HepG2 (cell line): Measurements from ENCODE around the gene ANKS6. TPM values are rescaled to one million over a fixed set of nuclear protein-coding genes. Genes with fewer than 3 reads are reported as not detected.

Source experiments
- ATAC-seq: fragments of 200-7000 bp; cut with Tn5 transposase; 3 replicates; pipeline ENCODE4 v1.9.1; 2020; ENCODE audit warnings: mild to moderate bottlenecking, moderate library complexity
- BruUV-seq: library from RNA; stranded (reverse); fragments of 400-500 nt; replicated peaks from 2 replicates; lab custom pipeline; 2021; lab: Mats Ljungman, UMichigan
- CTCF ChIA-PET: fragments of 300-600 bp; formaldehyde crosslinking; extraction: SDS; loops from one replicate; lab custom pipeline; 2021; ENCODE audit warnings: low total read pairs, inconsistent platforms, low intra/inter-chr PET ratio; lab: Yijun Ruan, JAX
- POLR2A ChIA-PET: fragments of 350-600 bp; sonication (Branson Sonifier 250); formaldehyde crosslinking; loops from one replicate; lab custom pipeline; 2020; ENCODE audit warnings: antibody characterized with exemption, inconsistent platforms; lab: Yijun Ruan, JAX
- DNase-seq: peaks from one replicate; pipeline ENCODE4 v3.0.0-alpha.2; 2015; ENCODE audit warnings: low spot score
- FAIRE-seq: peaks from 3 replicates; lab custom pipeline; 2011; peaks lifted over from hg19 to GRCh38; lab: Jason Lieb, UNC
- H2AFZ ChIP-seq: one replicate; pipeline ENCODE4 v1.6.1; 2011; ENCODE audit warnings: low read length, inconsistent platforms
- H3K27ac ChIP-seq: fragments of 300-600 bp; 3 replicates; pipeline ENCODE4 v1.8.0; 2011; ENCODE audit warnings: mixed run types, mild to moderate bottlenecking, mixed read lengths, low read length, inconsistent platforms; ENCODE audit not compliant: insufficient read depth; ENCODE audit errors: extremely low read length
- H3K27me3 ChIP-seq, 2 experiments: fragments of 200-600 bp in 1 of 2; 2 replicates in 1 of 2; 3 replicates in 1 of 2; pipeline versions ENCODE4 v1.6.0 to v1.8.0; 2011; ENCODE audit warnings: low read length in 2 of 2, mild to moderate bottlenecking in 2 of 2, moderate library complexity in 2 of 2, inconsistent platforms in 1 of 2; ENCODE audit not compliant: insufficient read depth in 2 of 2, control insufficient read depth in 1 of 2
- H3K36me3 ChIP-seq, 2 experiments: fragments of 200-600 bp in 1 of 2; replicated peaks in 1 of 2; 2 replicates in 1 of 2; 3 replicates in 1 of 2; pipeline versions ENCODE4 v1.5.1 to v1.8.0; 2011; ENCODE audit warnings: low read length in 2 of 2, inconsistent platforms in 1 of 2; ENCODE audit not compliant: insufficient read depth in 2 of 2, control insufficient read depth in 1 of 2
- H3K4me1 ChIP-seq: 2 replicates; pipeline ENCODE4 v1.5.1; 2012; ENCODE audit warnings: low read length, inconsistent platforms; ENCODE audit not compliant: insufficient read depth
- H3K4me2 ChIP-seq: 2 replicates; pipeline ENCODE4 v1.6.0; 2011; ENCODE audit warnings: low read depth, low read length, inconsistent platforms
- H3K4me3 ChIP-seq, 3 experiments: fragments of 200-600 bp in 1 of 3; sonication (generic), shearing (Covaris generic) in 1 of 3; replicated peaks in 1 of 3; 2 replicates each; pipeline ENCODE4 v1.5.1; 2011 to 2016; ENCODE audit warnings: low read length in 3 of 3, inconsistent platforms in 2 of 3, low read depth in 2 of 3, mild to moderate bottlenecking in 2 of 3, control low read depth in 1 of 3, mixed read lengths in 1 of 3; ENCODE audit not compliant: insufficient read depth in 1 of 3
- H3K79me2 ChIP-seq: one replicate; pipeline ENCODE4 v1.6.1; 2011; ENCODE audit warnings: low read length, inconsistent platforms; ENCODE audit not compliant: insufficient read depth
- H3K9ac ChIP-seq: 2 replicates; pipeline ENCODE4 v1.6.0; 2011; ENCODE audit warnings: mild to moderate bottlenecking, low read depth, low read length, inconsistent platforms; ENCODE audit not compliant: insufficient read depth
- H3K9me3 ChIP-seq: 2 replicates; pipeline ENCODE4 v1.5.1; 2012; ENCODE audit warnings: mild to moderate bottlenecking, low read length
- H4K20me1 ChIP-seq: 2 replicates; pipeline ENCODE4 v1.6.0; 2011; ENCODE audit warnings: inconsistent platforms, mild to moderate bottlenecking, low read length, moderate library complexity; ENCODE audit not compliant: insufficient read depth
- DPF2 ChIP-seq: sonication (generic); formaldehyde crosslinking; IDR thresholded peaks from 2 replicates; pipeline ENCODE4 v1.4.0; 2020; ENCODE audit warnings: mild to moderate bottlenecking, low read depth, missing genetic modification reagents, borderline replicate concordance
- GMEB2 ChIP-seq: IDR thresholded peaks from 2 replicates; pipeline ENCODE4 v1.6.1; 2016; ENCODE audit warnings: missing biosample characterization, missing genetic modification reagents, low read depth
- USF2 ChIP-seq, 2 experiments: sonication (generic) in 1 of 2; formaldehyde crosslinking in 1 of 2; IDR thresholded peaks; 2 replicates each; pipeline versions ENCODE4 v1.5.1 to v1.6.1; 2011 to 2020; ENCODE audit warnings: borderline replicate concordance in 1 of 2, low read depth in 1 of 2, low read length in 1 of 2, mild to moderate bottlenecking in 1 of 2, missing genetic modification reagents in 1 of 2, moderate library complexity in 1 of 2
- WGBS: methylation state at CpG from one replicate; pipeline ENCODE4 v1.1.6; 2017; ENCODE audit warnings: low lambda C conversion rate; 5-methylcytosine and 5-hydroxymethylcytosine counted together
- in situ Hi-C: cut with HindIII; loops from 2 replicates; pipeline ENCODE4 v1.10.0; 2017; ENCODE audit warnings: low pct_unique_long_range_greater_than_20kb; ENCODE audit not compliant: extremely low pct_ligation_motif_present
- intact Hi-C: fragments of 100-400 bp; cut with micrococcal nuclease; formaldehyde crosslinking; loops from one replicate; pipeline ENCODE4 v1.10.0; 2022; ENCODE audit not compliant: unreplicated experiment
- polyA plus RNA-seq, 8 experiments: library from polyadenylated mRNA; depleted of rRNA in 3 of 8; stranded (reverse) in 7 of 8; unstranded in 1 of 8; fragments of >200 nt; fragmentation: Illumina TruSeq in 4 of 8; extraction: Trizol in 4 of 8; gene quantifications; 2 replicates each; pipeline versions ENCODE4 v1.2.1 to v1.2.3, GENCODE V29; 2011 to 2016; ENCODE audit warnings: low read depth in 4 of 8, missing spikeins in 1 of 8, mixed read lengths in 1 of 8; ENCODE audit not compliant: insufficient read depth in 1 of 8
- total RNA-seq, 5 experiments: library from RNA; depleted of rRNA; stranded (reverse); fragments of >200 nt; fragmentation: Illumina TruSeq; extraction: Trizol; gene quantifications; 2 replicates each; pipeline ENCODE4 v1.2.3, GENCODE V29; 2016; ENCODE audit warnings: low read depth in 1 of 5

Gene ANKS6
- total and polyA plus RNA-seq, 2 of the 13 experiments (the other 11 are each of a cell fraction or from before 2014, with no cell fraction given), result 8.8 to 10.7 TPM

DNA sequence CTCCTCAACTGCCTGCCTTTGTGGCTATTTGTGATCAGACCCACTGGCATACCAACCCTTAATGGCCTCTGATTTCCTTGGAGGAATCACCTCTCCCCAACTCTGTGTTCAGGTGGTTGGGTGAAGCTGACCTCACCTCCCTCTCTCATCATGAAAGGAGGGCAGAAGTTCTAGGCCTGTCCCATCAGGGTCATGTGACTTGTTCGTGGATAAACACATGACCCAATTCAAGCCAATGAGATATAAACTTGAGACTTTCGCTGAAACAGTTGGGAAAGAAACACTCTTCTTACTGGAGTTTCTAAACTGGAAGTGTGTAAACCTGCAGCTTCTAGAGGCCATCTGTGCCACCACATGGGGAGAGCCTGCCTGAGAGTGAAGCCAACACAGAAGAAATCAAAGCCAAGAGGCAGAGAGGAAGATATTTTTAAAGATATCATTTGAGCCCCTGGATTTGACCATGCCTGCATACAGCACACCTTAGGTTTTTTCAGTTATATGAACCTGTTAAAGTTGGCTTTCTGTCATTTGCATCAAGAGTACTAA, 93.4 kb downstream of the ANKS6 start:
- no peak for TF ChIP-seq GMEB2 (CRISPR knock-in tag)
- TF ChIP-seq USF2 (IDR thresholded peaks at IDR 0.05; ENCODE audit: low read depth, low read length), result peak; percentile 58; the same call in 1 of the 2 replicates
- no peak for TF ChIP-seq USF2 (CRISPR knock-in tag; IDR thresholded peaks at IDR 0.05; ENCODE audit: borderline replicate concordance)
- no peak for TF ChIP-seq DPF2 (CRISPR knock-in tag)
- ChIA-PET POLR2A (no interaction called here), CTCF (no interaction called here)
- H3K9ac ChIP-seq, result no peak overlapping the region
- no peak overlapping the region for H2AFZ ChIP-seq
- H3K9me3 ChIP-seq, result no peaks in the 10 kb centered on the region
- FAIRE-seq, result no peak
- intact Hi-C loops, result no loop called here
- in situ Hi-C loops, result loop anchor here (10.0 kb wide), 1 partner anchor 388 kb away; no protein-coding TSS in a partner anchor
- no peaks in the 10 kb centered on the region; the same call in 1 of the 2 replicates for H4K20me1 ChIP-seq
- H3K4me1 ChIP-seq, result peaks cover 20% of the 10 kb centered on the region
- no peak overlapping the region for H3K27ac ChIP-seq
- no peaks in the 10 kb centered on the region for H3K36me3 ChIP-seq
- 17% methylated on average over 2 of the region's 2 CpGs for WGBS
- ATAC-seq, result no peak
- no peaks in the 10 kb centered on the region for H3K79me2 ChIP-seq
- no peak overlapping the region for H3K4me3 ChIP-seq
- DNase-seq, result no peak
- no TSS peak for BruUV-seq
- H3K27me3 ChIP-seq, result peaks cover 2 to 40% of the 10 kb centered on the region in 2 experiments; a peak in 3 of 5 replicates
- 0 out of 2 replicates have a peak overlapping the region, but pooled peaks have one; percentile 12 for H3K4me2 ChIP-seq
